ENCODE data around the gene VAC14.

The VAC14 gene

DNA sequence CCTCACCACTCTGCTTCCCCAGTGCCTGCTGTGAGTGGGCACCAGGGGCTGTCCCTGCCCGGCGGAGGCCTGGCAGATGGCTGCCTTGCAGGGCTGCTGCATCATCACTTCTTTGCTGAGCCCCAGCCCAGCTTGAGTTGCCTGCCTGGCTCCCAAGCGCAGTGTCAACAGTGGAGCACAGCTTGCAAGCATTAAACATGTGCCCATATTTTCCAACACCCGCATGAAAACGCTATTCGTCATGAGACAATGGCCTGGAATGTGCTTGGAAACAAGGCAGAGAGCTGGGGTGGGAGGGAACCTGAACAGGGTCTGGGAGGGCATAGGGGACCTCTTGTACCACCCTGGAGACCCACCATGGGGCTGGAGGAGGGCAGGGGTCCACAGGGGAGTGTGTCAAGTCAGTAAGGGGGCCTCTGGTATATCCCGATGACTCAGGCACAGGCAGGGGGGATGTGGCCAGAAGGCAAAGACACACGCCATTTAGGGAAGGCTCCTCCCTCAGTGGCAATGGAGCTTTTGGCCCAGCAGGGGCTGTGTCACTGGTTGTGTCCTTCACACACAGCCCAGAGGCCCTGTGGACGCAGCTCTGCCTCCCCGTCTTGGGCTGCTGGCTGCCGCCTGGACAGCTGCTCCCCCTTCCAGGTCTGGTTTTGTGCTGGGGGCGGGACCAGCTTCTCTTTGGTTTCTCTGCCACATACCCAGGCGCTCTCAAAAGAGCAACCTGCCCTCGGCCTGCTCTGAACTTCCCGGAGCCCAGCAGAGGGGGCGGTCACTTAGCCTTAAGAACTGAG, 97.7 kb downstream of the VAC14 start:
- no peak for DNase-seq

- no peak for DNase-seq
These were observed 98.3 kb downstream of the VAC14 start for GRCh38 chr16:70702624-70703023.

GRCh38 chr16:70701998-70702397, 99.0 kb downstream of the VAC14 start:
- DNase-seq = no peak

DNA sequence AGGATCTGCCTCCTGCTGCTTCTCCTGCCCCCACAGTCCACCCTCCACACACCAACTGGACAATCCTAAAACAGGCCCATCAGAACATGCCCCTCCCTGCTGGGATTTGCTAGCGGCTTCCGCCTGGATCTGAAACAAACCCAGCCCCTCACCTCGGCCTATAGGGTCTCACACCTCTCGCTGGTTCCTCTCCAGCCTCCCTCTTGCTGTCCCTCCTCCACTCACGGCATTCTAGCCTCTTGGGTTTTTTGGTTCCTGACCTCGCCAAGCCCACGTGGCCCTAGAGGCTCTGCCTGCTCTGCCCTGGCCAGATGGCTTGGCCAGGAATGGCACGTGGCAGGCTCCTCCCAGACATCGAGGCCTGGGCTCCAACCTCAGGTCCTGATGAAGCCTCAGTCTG, 99.4 kb downstream of the VAC14 start:
- DNase-seq = no peak

DNA sequence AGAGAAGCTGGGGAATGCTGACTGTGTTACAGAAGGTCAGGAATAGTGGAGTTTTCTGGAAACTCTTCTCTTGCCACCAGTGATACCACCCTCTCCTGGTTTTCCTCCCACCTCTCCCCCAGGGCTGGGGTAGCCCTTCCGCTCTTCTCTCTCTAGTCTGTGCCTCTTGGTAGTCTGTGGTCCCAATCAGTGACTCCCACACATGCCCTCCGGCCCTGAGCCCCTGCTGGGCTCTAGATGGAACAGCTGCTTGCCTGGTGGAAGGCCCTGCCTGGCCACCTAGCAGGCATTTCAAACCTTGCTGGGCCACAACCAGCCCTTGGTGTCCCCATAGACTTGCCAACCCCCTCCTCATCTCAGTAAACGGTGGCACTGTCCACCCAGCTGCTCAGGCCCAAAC, 99.9 kb downstream of the VAC14 start:
- DNase-seq = no peak

DNA sequence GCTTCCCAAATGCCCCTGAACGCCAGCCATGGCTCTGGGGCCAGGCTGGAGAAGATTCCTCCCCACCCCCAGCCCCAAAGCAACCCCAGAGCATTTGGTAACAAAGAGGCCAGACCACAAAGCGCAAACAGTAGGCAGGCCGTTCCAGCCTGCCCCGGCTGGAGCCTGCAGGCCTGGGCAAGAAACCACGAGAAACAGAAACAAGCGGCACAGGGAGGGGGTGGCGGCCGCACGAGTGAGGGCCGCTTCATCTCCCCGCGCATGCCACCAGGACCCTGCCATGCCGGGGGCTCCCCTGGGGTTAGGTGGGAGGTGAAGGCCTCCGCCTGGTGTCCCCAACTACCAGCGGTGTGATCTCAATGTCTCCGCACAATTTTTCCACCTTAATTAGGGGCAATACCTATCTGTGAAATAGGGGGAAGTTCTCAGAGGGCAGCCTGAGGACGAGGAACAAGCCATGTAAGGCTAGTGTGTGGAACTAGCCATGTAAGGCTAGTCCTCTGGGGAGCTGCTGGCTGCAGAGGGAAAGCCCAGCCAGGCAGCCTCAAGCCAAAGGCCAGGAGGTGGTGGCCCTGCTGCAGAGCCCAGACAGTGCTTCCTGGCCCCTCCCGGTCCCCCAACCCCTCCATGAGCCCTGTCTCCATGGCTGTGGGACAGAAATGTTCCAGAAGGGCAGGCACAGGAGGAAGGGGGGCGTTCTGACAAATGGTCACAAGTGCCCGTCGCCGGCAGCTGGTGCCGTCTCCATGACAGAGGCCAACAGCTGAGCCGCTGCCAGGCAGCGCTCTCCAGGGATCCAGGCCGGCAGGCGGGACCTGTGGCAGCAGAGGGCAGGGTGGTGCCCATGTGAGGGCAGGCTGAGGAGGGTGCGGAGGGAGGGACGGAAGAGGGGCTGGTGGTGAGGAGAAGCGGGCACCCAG, 100.6 kb downstream of the VAC14 start:
- DNase-seq = no peak

GRCh38 chr16:70699696-70700095, 101.3 kb downstream of the VAC14 start:
- no peak for DNase-seq

DNA sequence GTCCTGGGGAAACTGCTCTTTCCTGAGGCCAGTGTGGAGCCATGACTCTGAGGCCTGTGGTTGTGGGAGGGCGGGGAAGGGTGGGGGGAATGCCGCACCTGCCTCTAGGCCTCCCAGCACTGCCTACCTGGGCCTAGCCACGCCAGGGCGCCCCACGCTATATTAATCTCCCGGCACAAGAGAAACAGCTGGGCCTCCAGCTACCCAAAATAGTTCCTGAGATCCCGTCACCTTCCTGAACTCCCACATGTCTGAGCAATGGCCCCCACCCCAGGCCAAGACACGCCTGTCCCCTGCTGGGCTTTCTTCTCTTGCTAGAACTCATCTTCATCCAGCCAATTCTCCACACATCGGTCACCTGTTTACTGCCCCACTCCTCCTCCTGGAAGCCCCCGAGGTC, 102.1 kb downstream of the VAC14 start:
- DNase-seq = no peak

DNA sequence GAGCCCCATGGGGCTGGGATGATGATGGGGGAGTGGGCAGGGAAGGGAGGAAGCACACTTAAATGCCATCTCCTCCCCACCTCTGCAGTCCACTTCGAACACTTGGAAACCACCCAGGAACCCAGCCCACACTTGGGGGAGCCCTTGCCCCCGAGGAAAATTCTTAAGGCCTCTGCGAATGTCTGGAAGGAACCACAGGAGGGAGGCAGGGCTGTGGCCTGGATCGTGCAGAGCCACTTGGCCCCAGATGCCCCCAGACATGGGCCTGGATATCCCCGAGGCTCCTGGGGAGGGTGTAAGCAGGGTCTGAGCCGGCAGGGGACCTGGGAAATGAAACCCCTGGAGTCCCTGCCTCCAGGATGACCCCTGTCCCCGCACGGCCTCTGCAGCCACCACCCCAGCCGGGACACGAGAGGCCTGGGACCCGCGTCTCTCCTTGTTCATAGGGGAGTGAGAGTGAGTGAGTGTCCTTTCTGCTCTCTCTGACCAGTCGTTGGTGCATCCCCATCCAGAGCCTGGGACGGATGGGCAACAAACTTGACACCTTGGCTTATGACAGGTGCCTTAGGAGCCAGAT, 103.3 kb downstream of the VAC14 start:
- DNase-seq = no peak

GRCh38 chr16:70696952-70697593, 103.9 kb downstream of the VAC14 start:
- peak; percentile 94 for DNase-seq

DNA sequence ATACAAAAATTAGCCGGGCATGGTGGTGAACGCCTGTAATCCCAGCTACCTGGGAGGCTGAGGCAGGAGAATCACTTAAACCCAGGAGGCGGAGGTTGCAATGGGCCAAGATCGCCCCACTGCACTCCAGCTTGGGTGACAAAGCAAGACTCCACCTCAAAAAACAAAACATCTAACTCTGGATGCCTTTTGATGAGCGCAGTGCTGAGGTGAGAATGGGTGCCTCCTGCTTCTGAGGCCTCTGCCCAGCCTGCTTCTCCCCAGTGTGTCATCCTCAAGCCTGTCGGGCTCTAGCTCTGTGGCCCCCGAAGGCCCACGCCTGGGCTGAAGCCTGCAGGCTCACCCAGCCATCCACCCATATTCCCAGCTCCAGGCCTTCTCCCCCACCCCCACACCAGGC, 104.6 kb downstream of the VAC14 start:
- no peak for DNase-seq

- DNase-seq = peak; percentile 58 to 72
These were observed 105.5 kb downstream of the VAC14 start for GRCh38 chr16:70695331-70696070.

- DNase-seq = no peak
These were observed 106.1 kb downstream of the VAC14 start for GRCh38 chr16:70694868-70695218.

DNA sequence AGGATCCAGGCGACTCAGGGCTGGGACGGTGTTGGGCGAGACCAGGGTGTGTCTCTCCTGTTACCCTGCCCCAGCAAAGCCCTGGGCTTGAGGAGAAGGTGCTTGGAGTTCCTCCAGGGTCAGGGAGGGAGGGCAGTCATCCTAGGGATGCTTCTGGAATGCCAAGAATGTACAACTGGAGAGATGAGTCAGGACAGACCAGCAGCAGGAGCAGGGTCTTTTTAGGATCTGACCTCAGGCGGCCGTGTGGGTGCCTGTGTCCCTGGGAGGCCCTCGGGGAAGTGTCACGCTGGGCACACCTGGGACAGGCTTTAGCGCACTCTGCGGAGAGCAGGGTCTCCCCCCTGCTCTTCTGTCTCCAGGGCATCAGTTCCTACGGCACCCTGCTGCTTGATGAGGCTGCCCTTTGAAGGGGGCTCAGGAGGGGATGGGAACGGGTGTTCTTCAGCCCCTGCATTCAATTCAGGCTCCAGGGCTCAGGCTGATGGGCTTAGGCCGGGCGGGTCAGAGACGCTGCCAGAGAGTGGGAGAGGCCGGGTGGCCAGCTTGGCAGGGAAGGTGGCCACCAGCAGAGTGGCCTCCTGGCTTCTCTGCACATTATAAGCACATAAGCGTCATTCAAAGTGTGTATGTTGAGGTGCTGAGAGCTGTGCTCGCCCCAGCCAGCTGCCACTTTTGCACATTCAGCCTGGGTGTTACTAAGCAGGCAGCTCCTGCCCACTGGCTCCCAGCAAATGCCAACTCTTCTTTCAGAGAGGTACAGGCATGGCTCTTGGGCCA, 106.7 kb downstream of the VAC14 start:
- DNase-seq = no peak

GRCh38 chr16:70692873-70693671, 107.9 kb downstream of the VAC14 start:
- DNase-seq = no peak

DNA sequence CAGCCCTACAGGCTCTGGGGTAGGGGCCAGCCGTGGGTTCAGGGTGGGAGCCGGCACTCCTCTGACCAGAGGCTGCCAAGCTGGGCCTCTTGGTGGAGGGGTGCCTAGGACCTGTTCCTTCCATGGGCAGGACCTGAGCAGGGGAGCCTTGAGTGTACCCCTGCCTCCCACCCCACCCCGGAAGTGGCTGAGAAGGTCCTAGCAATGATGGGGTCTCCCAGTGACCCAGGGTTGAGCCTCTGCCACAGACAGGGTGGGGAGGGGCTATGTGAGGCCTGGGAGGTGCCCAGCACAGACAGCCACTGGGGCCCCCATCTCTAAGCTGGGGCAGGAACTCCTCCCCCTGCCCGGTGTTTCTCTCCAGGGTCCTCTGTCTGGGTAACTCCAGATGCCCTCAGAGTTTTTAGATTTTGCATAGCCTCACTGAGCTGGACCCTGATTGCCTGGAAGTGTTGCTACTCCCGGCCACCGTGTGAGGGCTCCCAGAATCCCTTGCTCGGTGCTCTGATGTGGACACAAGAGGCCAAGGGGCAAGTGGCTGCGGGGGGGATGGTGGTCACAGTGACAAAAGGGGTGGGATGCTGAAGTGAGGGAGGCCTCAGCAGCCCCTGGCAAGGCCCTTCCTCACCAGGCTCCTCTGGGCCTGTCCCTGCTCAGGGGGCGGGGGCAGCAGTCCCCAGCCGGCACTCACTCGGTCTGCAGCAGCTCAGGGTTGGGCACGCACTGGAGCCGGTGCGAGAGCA, 108.7 kb downstream of the VAC14 start:
- DNase-seq = no peak

- DNase-seq = no peak
These were observed 109.5 kb downstream of the VAC14 start for GRCh38 chr16:70691223-70692129.

- DNase-seq = no peak
These were observed 110.7 kb downstream of the VAC14 start for GRCh38 chr16:70689970-70690891.
